ELR (cell line): ENCODE data around the gene IL10RA.
"Not testable (repeated sequence)": the region's sequence is repeated elsewhere in the genome, so short reads cannot be mapped to it uniquely, and the experiment has no call there.

Source experiments
- DNase-seq: peaks from one replicate; pipeline ENCODE4 v3.0.0-alpha.2; 2015; ENCODE audit warnings: low read depth

The IL10RA gene

DNA sequence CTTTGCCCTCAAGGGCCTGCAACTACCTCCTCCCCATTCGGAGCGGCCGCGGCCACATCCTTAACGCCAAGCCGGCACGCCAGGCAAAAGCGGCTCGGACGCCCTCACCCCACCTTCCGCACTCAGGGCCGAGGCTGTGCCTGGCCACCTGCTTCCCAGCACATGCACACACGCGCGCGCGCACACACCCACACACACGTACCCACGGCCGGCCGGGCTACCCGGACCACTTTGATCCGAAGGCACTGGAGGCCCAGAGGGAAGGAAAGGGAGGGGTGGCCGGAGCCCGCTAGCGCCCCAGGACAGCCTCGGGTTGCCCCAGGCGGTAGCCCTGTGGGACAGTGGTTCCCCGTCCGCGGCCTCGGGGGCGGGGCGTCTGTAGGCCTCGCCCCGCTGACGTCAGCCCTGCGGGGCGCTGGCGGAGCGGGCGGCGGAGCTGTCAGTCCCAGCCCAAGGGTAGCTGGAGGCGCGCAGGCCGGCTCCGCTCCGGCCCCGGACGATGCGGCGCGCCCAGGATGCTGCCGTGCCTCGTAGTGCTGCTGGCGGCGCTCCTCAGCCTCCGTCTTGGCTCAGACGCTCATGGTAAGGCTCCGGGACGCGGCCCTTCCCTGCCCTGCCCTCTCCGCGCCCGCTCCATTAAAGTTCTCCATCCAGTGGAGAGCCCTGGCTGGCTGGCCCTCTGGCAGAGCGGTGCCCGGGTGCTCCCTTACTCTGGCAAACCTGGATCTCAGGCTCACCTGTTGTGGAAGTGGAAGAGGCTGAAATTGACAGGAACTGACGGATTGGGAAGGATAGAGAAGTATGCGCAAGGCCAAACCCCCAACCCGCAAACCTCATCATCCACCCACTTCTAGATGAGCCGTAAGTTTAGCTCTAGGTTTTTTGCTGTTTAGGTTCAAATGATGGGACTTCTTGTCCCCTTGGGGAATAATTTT is at the start of gene IL10RA:
Gene IL10RA, plus strand, starts transcription at position 442 of the 935 bp plus-strand sequence. Its CDS starts 74 bp downstream, at position 516.
- peak; percentile 11 for DNase-seq

GRCh38 chr11:117936973-117937372 is 49.2 kb upstream of the IL10RA start:
- DNase-seq, result no peak

- no peak for DNase-seq
These were observed 45.5 kb upstream of the IL10RA start for GRCh38 chr11:117940736-117941135.

- DNase-seq, result no peak
These were observed 45.0 kb upstream of the IL10RA start for GRCh38 chr11:117941163-117941707.

GRCh38 chr11:117941976-117942654 is 44.1 kb upstream of the IL10RA start:
- DNase-seq, result no peak

DNA sequence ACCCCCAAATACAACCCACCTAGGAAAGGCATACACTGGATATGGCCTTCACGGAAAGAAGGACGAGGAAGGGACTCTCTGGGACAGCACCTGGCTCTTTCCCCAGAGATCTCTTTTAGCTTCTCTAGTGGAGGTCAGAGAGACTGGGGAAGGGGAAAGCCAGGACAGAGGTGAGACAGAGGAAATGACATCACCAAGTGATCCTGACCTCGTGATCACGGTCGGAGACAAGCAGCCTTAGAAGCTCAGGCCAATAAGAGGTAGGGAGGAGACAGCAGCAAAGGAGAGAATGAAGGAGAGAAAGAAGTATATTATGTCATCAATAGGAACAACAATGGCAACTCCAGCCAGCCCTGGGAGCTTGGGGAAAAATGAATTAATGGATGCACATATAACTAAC is 41.6 kb upstream of the IL10RA start:
- no peak for DNase-seq

DNA sequence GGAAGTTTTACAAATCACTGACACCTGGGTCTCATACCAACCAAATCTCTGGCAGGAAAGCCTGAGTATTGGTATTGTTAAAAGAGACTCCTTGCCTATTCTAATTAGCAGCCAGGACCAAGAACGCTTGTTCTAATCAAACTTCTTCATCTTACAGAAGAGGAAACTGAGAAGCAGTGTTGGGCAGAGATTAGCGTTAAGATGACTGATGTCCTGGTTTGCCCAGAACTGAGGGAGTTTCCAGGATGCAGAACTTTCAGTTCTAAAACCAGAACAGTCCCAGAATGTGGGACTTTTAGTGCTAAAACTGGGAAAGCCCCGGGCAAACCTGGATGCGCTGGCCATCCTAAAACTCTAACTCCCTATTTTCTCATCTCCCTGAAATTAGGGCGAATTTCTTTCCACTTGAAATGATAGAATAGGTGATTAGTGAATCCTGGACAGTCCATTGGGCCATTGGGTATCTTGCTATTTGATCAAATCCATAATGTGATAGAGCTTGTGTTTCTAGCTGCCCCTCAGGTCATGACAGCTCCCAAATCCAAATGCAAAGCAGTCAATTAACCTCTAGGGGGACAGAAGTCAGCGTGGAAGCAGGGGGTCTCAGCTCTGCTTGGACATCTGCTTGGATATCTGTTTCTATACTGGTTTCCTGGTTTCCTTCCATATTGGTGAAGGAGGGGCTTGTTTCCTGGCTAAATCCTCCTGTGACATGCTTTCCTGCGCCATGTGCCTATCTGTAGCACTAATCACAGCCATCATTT is 41.0 kb upstream of the IL10RA start:
- DNase-seq, result no peak

DNA sequence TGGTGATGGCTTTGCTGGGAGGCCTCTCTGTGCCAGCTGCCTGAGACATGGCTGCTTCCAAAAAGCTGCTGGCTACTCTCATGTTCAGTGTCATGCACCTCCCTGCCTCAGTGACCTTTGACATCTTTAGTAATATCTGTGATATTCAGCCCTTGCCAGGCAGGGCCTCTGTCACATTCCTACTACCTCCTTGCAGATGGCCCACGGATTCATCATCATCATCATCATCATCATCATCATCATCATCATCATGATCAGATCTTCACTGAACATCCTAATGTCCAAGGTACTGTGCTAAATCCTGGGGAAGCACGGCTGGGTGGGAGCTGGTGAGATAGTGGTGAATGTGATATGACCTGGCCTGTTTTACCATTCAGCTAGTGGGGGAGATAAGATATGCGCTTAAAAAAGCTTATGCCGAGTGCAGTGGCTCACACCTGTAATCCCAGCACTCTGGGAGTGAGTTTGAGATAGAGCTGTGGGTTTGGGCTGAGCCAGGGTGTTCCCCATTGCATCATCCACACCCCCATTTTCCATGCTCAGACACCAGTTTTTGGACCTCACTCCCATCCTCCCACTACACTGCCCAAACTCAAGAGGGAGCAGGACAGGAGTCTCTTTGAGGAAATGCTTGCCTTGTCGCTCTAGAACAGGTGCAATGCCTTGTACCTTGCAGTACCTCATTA is 39.9 kb upstream of the IL10RA start:
- no peak for DNase-seq

DNA sequence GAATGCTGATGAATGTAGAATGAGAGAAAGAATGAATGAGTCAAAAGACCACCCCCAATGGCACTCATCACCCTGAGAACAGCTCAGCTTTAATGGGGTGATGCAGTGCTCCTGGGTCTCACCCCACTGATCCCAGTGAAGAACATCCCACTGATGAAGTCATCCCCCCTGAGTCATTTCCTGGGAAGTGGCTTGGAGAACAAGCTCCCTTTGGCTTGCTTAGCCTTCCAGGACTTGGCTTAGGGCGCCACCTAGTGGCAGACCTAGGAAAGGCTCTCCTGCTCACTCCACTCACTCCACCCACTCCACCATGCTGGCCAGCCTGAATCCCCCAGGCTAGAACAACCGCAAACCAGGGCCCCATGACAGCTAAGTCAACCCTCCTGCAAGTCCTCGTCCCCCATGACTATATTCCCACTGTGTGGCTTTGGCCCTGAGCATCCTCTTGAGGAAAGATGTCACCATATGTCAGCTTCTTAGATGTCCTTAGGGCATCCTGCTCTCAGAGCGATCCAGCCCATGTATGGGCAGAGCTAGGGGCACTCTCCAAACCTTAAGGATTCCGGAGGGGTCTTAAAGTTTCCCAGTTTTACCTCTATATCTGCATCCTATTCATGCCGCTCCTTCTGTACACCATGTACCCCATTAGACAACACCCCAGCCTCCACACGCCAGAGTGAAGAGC is 39.2 kb upstream of the IL10RA start:
- DNase-seq, result peak; percentile 93

DNA sequence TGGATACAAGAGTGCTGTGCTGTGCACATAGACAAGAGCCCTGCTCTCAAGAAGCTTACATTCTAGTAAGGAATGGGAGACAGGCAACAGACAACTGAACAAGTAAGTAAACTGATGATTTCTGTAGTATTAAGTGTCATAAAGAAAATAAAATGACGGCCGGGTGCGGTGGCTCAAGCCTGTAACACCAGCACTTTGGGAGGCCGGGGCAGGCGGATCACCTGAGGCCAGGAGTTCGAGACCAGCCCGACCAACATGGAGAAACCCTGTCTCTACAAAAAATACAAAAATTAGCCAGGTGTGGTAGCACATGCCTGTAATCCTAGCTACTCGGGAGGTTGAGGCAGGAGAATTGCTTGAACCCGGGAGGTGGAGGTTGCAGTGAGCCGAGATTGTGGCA is 38.4 kb upstream of the IL10RA start:
- DNase-seq, result not testable (repeated sequence)

GRCh38 chr11:117948466-117948865 is 37.7 kb upstream of the IL10RA start:
- DNase-seq, result not testable (repeated sequence)

GRCh38 chr11:117949062-117949461 is 37.1 kb upstream of the IL10RA start:
- no peak for DNase-seq

GRCh38 chr11:117950301-117950700 is 35.9 kb upstream of the IL10RA start:
- peak; percentile 4 for DNase-seq

- DNase-seq, result no peak
These were observed 34.9 kb upstream of the IL10RA start for GRCh38 chr11:117950993-117951961.

DNA sequence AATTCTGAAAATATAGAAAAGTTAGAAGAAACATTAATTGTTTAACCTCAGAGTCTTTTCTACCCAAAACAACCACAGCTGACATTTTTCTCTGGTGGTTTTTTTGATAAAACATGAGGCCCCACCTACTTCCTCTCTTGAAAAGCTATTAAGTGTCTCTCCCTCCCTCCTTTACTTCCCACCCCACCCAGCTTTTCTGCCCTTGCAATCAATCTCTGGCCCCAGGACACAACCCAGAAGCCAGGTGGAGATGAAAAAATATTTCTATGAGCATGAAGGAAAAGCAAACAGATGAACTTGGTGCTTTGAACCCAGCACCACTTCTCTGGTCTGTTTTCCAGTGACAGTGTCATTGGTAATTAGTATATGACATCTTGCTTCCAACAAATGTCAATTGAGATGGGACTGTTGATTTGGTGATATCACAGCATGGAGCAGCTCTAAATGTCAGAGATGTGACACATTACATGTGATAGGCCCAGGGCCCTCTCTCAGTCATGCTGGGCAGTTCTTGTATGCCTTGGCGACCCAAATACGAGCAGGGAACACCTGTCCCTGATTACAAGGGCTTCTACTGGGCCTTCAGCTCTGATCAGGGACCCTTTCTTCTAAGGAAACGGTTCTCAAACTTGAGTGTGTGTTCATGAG is 33.0 kb upstream of the IL10RA start:
- DNase-seq, result no peak

GRCh38 chr11:117958949-117959348 is 27.2 kb upstream of the IL10RA start:
- no peak for DNase-seq

DNA sequence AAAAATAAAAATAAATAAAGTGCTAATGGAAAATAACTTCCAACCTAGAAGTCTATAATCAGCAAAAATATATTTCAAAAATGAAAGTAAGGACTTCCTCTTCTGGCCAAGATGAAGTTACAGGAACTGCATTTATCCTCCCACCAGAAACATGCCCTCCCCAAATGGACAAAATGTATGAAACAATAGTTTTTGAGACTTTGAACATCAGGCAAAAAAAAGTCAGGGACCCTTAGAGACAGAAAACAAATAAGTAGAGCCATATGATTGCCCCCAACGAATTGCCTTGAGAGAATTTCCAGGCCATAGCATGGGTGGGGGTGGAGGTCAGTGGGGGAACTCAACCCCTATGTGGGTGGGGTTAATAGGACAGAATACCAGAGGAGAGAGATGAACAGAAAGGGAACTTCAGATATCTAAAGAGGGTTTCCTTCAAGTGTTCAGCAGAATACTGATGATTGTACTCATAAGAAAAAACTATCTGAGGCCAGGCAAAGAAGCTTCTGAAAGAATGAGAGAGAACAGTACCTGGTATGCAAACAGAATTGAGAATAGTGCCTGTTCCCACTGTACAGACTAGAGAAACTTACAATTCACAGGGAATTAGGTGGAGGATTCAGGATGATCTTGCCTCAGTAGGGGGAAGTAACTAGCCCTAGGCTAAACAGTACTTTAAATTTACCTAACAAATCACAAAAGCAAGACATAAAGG is 26.6 kb upstream of the IL10RA start:
- no peak for DNase-seq

DNA sequence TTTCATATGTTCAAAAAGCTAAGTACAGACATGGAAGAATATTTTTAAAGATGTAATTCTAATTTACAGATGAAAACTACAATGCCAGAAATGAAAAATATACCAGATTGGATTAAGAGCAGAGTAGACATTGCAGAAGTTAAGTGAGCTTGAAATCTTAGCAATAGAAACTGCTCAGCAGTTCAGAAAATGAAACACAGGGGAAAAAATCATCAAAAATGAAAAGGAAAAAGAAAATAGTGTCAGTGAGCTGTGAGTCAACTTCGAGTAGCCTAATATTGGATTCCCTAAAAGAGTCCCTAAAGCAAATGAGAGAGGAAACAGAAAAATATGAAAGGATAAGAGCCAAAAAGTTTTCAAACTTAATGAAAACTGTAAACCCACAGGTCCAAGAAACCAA is 25.8 kb upstream of the IL10RA start:
- DNase-seq, result no peak

- no peak for DNase-seq
These were observed 24.3 kb upstream of the IL10RA start for GRCh38 chr11:117961896-117962295.
